Esophagus muscularis mucosa (tissue), 4 donors: ENCODE data around the gene MEF2C.

ENCODE experiments used
- CTCF ChIP-seq, 3 experiments: fragments of 200-600 bp in 2 of 3; fragments of 450-650 bp in 1 of 3; sonication (generic) in 2 of 3; IDR thresholded peaks; one replicate each; pipeline ENCODE4 v1.5.1; 2017 to 2019; ENCODE audit warnings: antibody characterized with exemption in 3 of 3, mild to moderate bottlenecking in 2 of 3, moderate library complexity in 1 of 3
- EP300 ChIP-seq: sonication (generic); formaldehyde crosslinking; IDR thresholded peaks from one replicate; pipeline ENCODE4 v1.6.1; 2017; ENCODE audit warnings: antibody characterized with exemption
- POLR2A ChIP-seq: fragments of 450-650 bp; IDR thresholded peaks from one replicate; pipeline ENCODE4 v1.6.1; 2017; ENCODE audit warnings: antibody characterized with exemption, moderate library complexity, mild to moderate bottlenecking, low read depth
- POLR2AphosphoS5 ChIP-seq, 2 donors: sonication (generic); formaldehyde crosslinking; IDR thresholded peaks; one replicate each; pipeline ENCODE4 v1.6.1; 2017; ENCODE audit warnings: antibody characterized with exemption in 2 of 2

DNA sequence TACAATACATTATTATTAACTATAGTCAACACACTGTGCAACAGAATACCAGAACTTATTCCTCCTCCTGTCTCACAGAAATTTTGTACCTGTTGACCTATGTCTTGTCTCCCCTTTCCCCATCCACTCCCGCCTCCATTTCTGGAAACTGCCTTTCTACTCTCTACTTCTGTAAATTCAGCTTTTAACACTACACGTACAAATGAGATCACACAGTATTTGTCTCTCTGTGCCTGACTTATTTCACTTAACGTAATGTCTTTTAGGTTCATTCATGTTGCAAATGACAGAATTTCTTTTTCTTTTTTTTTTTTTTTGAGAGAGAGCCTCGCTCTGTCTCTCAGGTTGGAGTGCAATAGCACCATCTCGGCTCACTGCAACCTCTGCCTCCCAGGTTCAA lies 19.5 kb downstream of the MEF2C start:
- TF ChIP-seq CTCF (IDR thresholded peaks at IDR 0.05) (no peak), POLR2AphosphoS5 (IDR thresholded peaks at IDR 0.05) (no peak), EP300 (no peak), POLR2A (no peak)
